HCT116 (cell line): ENCODE measurements around the gene NIT2. TPM values are rescaled to one million over a fixed set of nuclear protein-coding genes. Genes with fewer than 3 reads are reported as not detected.

Source experiments
- ATAC-seq: fragments of 200-7000 bp; cut with Tn5 transposase; 2 replicates; pipeline ENCODE4 v1.9.1; 2020; ENCODE audit warnings: mild to moderate bottlenecking, moderate library complexity
- BruUV-seq: library from RNA; stranded (reverse); fragments of 400-500 nt; replicated peaks from 2 replicates; lab custom pipeline; 2021; lab: Mats Ljungman, UMichigan
- CTCF ChIA-PET: fragments of 300-600 bp; sonication (Branson Sonifier 250); formaldehyde crosslinking; loops from one replicate; lab custom pipeline; 2021; ENCODE audit warnings: antibody characterized with exemption; lab: Charles Lee
- POLR2A ChIA-PET: fragments of 300-600, 350-600 bp; sonication (Branson Sonifier 250); formaldehyde crosslinking; loops from one replicate; lab custom pipeline; 2021; ENCODE audit warnings: antibody characterized with exemption; lab: Charles Lee
- RAD21 ChIA-PET, 2 experiments: fragments of 300-600 bp; sonication (Branson Sonifier 250); formaldehyde crosslinking; loops; one replicate each; lab custom pipeline; 2023; ENCODE audit warnings: low total read pairs in 2 of 2; ENCODE audit not compliant: uncharacterized antibody in 2 of 2, unreplicated experiment in 2 of 2, low non-redundant PET in 1 of 2; lab: Charles Lee
- DNase-seq: peaks from one replicate; pipeline ENCODE4 v3.0.0-alpha.2; 2010; ENCODE audit warnings: low read depth, low spot score
- H2AFZ ChIP-seq: fragments of 200-600 bp; shearing (Covaris generic), sonication (generic); 2 replicates; pipeline ENCODE4 v1.6.1; 2017; ENCODE audit warnings: low read depth, mixed run types, mixed read lengths, antibody characterized with exemption, low read length; ENCODE audit not compliant: poor library complexity, severe bottlenecking
- H3K27ac ChIP-seq: 2 replicates; pipeline ENCODE4 v1.5.1; 2012; ENCODE audit warnings: low read depth, low read length
- H3K27me3 ChIP-seq: fragments of 200-600 bp; sonication (generic); 2 replicates; pipeline ENCODE4 v1.6.1; 2016; ENCODE audit warnings: mixed run types, low read length, mixed read lengths; ENCODE audit not compliant: insufficient read depth
- H3K36me3 ChIP-seq, 2 experiments: fragments of 200-500 bp in 1 of 2; fragments of 200-600 bp in 1 of 2; sonication (Bioruptor generic) in 1 of 2; sonication (generic) in 1 of 2; 2 replicates each; pipeline versions ENCODE4 v1.5.1 to v1.6.1; 2014 to 2016; ENCODE audit warnings: low read length in 2 of 2, inconsistent platforms in 1 of 2, mixed read lengths in 1 of 2, mixed run types in 1 of 2; ENCODE audit not compliant: insufficient read depth in 2 of 2, control insufficient read depth in 1 of 2
- H3K4me1 ChIP-seq, 2 experiments: fragments of 200-600 bp in 1 of 2; sonication (generic) in 1 of 2; 2 replicates each; pipeline versions ENCODE4 v1.5.1 to v1.6.1; 2012 to 2017; ENCODE audit warnings: low read length in 2 of 2, inconsistent platforms in 1 of 2, mild to moderate bottlenecking in 1 of 2, mixed read lengths in 1 of 2, mixed run types in 1 of 2, moderate library complexity in 1 of 2; ENCODE audit not compliant: insufficient read depth in 2 of 2, control insufficient read depth in 1 of 2
- H3K4me2 ChIP-seq: fragments of 200-600 bp; sonication (generic); 2 replicates; pipeline ENCODE4 v1.6.1; 2017; ENCODE audit warnings: mixed run types, low read length, mixed read lengths
- H3K4me3 ChIP-seq, 2 experiments: fragments of 200-600 bp in 1 of 2; sonication (generic) in 1 of 2; replicated peaks in 1 of 2; 2 replicates each; pipeline ENCODE4 v1.5.1; 2011 to 2016; ENCODE audit warnings: low read length in 2 of 2, control low read depth in 1 of 2, low read depth in 1 of 2, mild to moderate bottlenecking in 1 of 2, mixed read lengths in 1 of 2, mixed run types in 1 of 2
- H3K79me2 ChIP-seq: fragments of 200-600 bp; sonication (generic); 2 replicates; pipeline ENCODE4 v1.6.1; 2017; ENCODE audit warnings: mild to moderate bottlenecking, mixed run types, low read length, moderate library complexity, mixed read lengths; ENCODE audit not compliant: insufficient read depth
- H3K9ac ChIP-seq: fragments of 200-600 bp; sonication (generic); 2 replicates; pipeline ENCODE4 v1.6.1; 2016; ENCODE audit warnings: low read length, mixed read lengths
- H3K9me2 ChIP-seq: fragments of 200-600 bp; sonication (generic), shearing (Covaris generic); 2 replicates; pipeline ENCODE4 v1.6.1; 2017; ENCODE audit warnings: mixed run types, mild to moderate bottlenecking, moderate library complexity; ENCODE audit not compliant: insufficient read depth
- H3K9me3 ChIP-seq, 2 experiments: fragments of 200-500 bp in 1 of 2; fragments of 200-600 bp in 1 of 2; sonication (Bioruptor generic) in 1 of 2; sonication (generic) in 1 of 2; 2 replicates each; pipeline ENCODE4 v1.6.1; 2014 to 2017; ENCODE audit warnings: low read length in 2 of 2, mixed read lengths in 2 of 2, inconsistent platforms in 1 of 2, low read depth in 1 of 2, mild to moderate bottlenecking in 1 of 2, mixed run types in 1 of 2, moderate library complexity in 1 of 2; ENCODE audit not compliant: control insufficient read depth in 1 of 2, insufficient read depth in 1 of 2
- H4K20me1 ChIP-seq: fragments of 200-600 bp; sonication (generic), shearing (Covaris generic); 2 replicates; pipeline ENCODE4 v1.6.1; 2017; ENCODE audit warnings: mixed run types, mild to moderate bottlenecking, moderate library complexity; ENCODE audit not compliant: insufficient read depth
- ATF3 ChIP-seq: IDR thresholded peaks from 2 replicates; pipeline ENCODE4 v1.6.1; 2012
- CBX3 ChIP-seq: IDR thresholded peaks from 2 replicates; pipeline ENCODE4 v1.6.1; 2012; ENCODE audit warnings: low read depth
- CEBPB ChIP-seq: IDR thresholded peaks from 2 replicates; pipeline ENCODE4 v1.6.1; 2012; ENCODE audit warnings: low read depth
- CTCF ChIP-seq, 3 experiments: fragments of 200-600 bp in 1 of 3; sonication (generic) in 1 of 3; IDR thresholded peaks in 2 of 3; conservative IDR thresholded peaks in 1 of 3; 2 replicates each; pipeline ENCODE4 v1.5.1; 2012 to 2017; ENCODE audit warnings: low read depth in 2 of 3, low read length in 2 of 3, antibody characterized with exemption in 1 of 3, borderline replicate concordance in 1 of 3, control low read depth in 1 of 3, mild to moderate bottlenecking in 1 of 3, mixed read lengths in 1 of 3, mixed run types in 1 of 3, moderate library complexity in 1 of 3; ENCODE audit not compliant: insufficient read depth in 1 of 3
- EGR1 ChIP-seq: IDR thresholded peaks from 2 replicates; pipeline ENCODE4 v1.6.1; 2012; ENCODE audit warnings: low read depth
- ELF1 ChIP-seq: IDR thresholded peaks from 2 replicates; pipeline ENCODE4 v1.6.1; 2012; ENCODE audit warnings: low read depth, borderline replicate concordance
- EZH2phosphoT487 ChIP-seq: fragments of 200-600 bp; IDR thresholded peaks from 2 replicates; pipeline ENCODE4 v1.6.1; 2018; ENCODE audit warnings: antibody characterized with exemption, borderline replicate concordance
- JUND ChIP-seq: IDR thresholded peaks from 2 replicates; pipeline ENCODE4 v1.6.1; 2012
- MAX ChIP-seq: IDR thresholded peaks from 2 replicates; pipeline ENCODE4 v1.6.1; 2012
- POLR2A ChIP-seq: IDR thresholded peaks from 2 replicates; pipeline ENCODE4 v1.7.0; 2011; ENCODE audit warnings: borderline replicate concordance; ENCODE audit not compliant: insufficient read depth, insufficient read length; ENCODE audit errors: extremely low read depth
- POLR2AphosphoS5 ChIP-seq: IDR thresholded peaks from 2 replicates; pipeline ENCODE4 v1.6.1; 2011; ENCODE audit warnings: mild to moderate bottlenecking, low read depth, low read length, moderate library complexity
- RAD21 ChIP-seq: IDR thresholded peaks from 2 replicates; pipeline ENCODE4 v1.6.1; 2012; ENCODE audit warnings: low read depth, mild to moderate bottlenecking
- REST ChIP-seq: IDR thresholded peaks from 2 replicates; pipeline ENCODE4 v1.6.1; 2012; ENCODE audit warnings: low read depth
- SIN3A ChIP-seq: IDR thresholded peaks from 2 replicates; pipeline ENCODE4 v1.6.1; 2012; ENCODE audit warnings: low read depth
- SP1 ChIP-seq: IDR thresholded peaks from 2 replicates; pipeline ENCODE4 v1.6.1; 2012; ENCODE audit warnings: low read depth
- SRF ChIP-seq: IDR thresholded peaks from 2 replicates; pipeline ENCODE4 v1.6.1; 2012; ENCODE audit warnings: low read depth
- TCF7L2 ChIP-seq: IDR thresholded peaks from 2 replicates; pipeline ENCODE4 v1.7.0; 2011; ENCODE audit warnings: borderline replicate concordance, inconsistent platforms; ENCODE audit not compliant: insufficient read depth, insufficient read length; ENCODE audit errors: extremely low read depth
- ZBTB33 ChIP-seq: IDR thresholded peaks from 2 replicates; pipeline ENCODE4 v1.6.1; 2011; ENCODE audit warnings: mild to moderate bottlenecking, low read length, moderate library complexity; ENCODE audit not compliant: insufficient replicate concordance; ENCODE audit errors: extremely low read depth
- ZFX ChIP-seq: fragments of 450-650 bp; IDR thresholded peaks from 2 replicates; pipeline ENCODE4 v1.6.1; 2017
- intact Hi-C: fragments of 100-400 bp; cut with micrococcal nuclease; formaldehyde crosslinking; loops from 2 replicates; pipeline ENCODE4 v1.10.0; 2022
- total RNA-seq: library from RNA; stranded (reverse); gene quantifications from one replicate; pipeline ENCODE4 v1.2.1, GENCODE V29; 2021; ENCODE audit not compliant: unreplicated experiment

The NIT2 gene
- total RNA-seq, 1 experiment from 2014 or later, result 44.7 TPM

GRCh38 chr3:100295089-100295488 is 39.5 kb upstream of the NIT2 start:
- RAD21 ChIA-PET, result no interaction called here
- H3K9me2 ChIP-seq, result no peaks in the 10 kb centered on the region

More at GRCh38 chr3:100295089-100295488, 39.5 kb upstream of the NIT2 start:
- Histone ChIP-seq H3K4me1 (no peaks in the 10 kb centered on the region), H3K27me3 (no peaks in the 10 kb centered on the region), H3K9me3 (no peaks in the 10 kb centered on the region)
- BruUV-seq, result no TSS peak
- TF ChIP-seq ZFX, result no peak
- no peak for TF ChIP-seq EZH2phosphoT487
- no peak for TF ChIP-seq ELF1
- TF ChIP-seq ATF3, result no peak
- no peak for TF ChIP-seq RAD21
- no peak for TF ChIP-seq CTCF (IDR thresholded peaks at IDR 0.05 in 2 of 3, conservative IDR thresholded peaks at IDR 0.05 in 1 of 3; ENCODE audit: borderline replicate concordance in 1 of 3, insufficient read depth in 1 of 3, low read depth in 2 of 3, low read length in 2 of 3)
- no peak for TF ChIP-seq POLR2AphosphoS5
- no peak for TF ChIP-seq EGR1
- TF ChIP-seq CEBPB, result no peak
- no peak for TF ChIP-seq CBX3
- TF ChIP-seq ZBTB33, result no peak
- no peak for TF ChIP-seq REST
- no peak for TF ChIP-seq TCF7L2
- no peak for TF ChIP-seq MAX
- TF ChIP-seq JUND, result no peak
- TF ChIP-seq SRF, result no peak
- no peak for TF ChIP-seq POLR2A
- no peak for TF ChIP-seq SIN3A
- TF ChIP-seq SP1, result no peak
- TF ChIP-seq, all 23 proteins: peak for 0
- no peak overlapping the region for H3K4me3 ChIP-seq
- H3K79me2 ChIP-seq, result no peaks in the 10 kb centered on the region
- no peak overlapping the region for H3K4me2 ChIP-seq
- no peak overlapping the region for H3K9ac ChIP-seq
- intact Hi-C loops, result no loop called here
- ChIA-PET CTCF (no interaction called here), POLR2A (no interaction called here)
- no peaks in the 10 kb centered on the region for H4K20me1 ChIP-seq
- no peak overlapping the region for H2AFZ ChIP-seq
- H3K27ac ChIP-seq, result no peak overlapping the region
- no peak for ATAC-seq
- H3K36me3 ChIP-seq, result peaks cover 2 to 4% of the 10 kb centered on the region in 2 experiments; a peak in 1 of 4 replicates
- no peak for DNase-seq
